Breast epithelium (tissue), 3 donors: ENCODE data around the gene PLA2G12A.

Experiments used
- CTCF ChIP-seq, 3 donors: fragments of 450-650 bp; IDR thresholded peaks; one replicate each; pipeline ENCODE4 v1.5.1; 2016 to 2017; ENCODE audit warnings: antibody characterized with exemption in 3 of 3, mild to moderate bottlenecking in 3 of 3, moderate library complexity in 3 of 3
- POLR2A ChIP-seq: fragments of 450-650 bp; IDR thresholded peaks from one replicate; pipeline ENCODE4 v1.6.1; 2016; ENCODE audit warnings: antibody characterized with exemption, mild to moderate bottlenecking, moderate library complexity
- POLR2AphosphoS5 ChIP-seq, 3 donors: sonication (generic); formaldehyde crosslinking; IDR thresholded peaks; one replicate each; pipeline ENCODE4 v1.6.1; 2017; ENCODE audit warnings: antibody characterized with exemption in 3 of 3

GRCh38 chr4:109752525-109752924, 22.7 kb upstream of the PLA2G12A start:
- TF ChIP-seq CTCF (IDR thresholded peaks at IDR 0.05) = no peak
- no peak for TF ChIP-seq POLR2A
- no peak for TF ChIP-seq POLR2AphosphoS5 (IDR thresholded peaks at IDR 0.05)
